Measurements from ENCODE around the gene AFG1L.

AFG1L gene

DNA sequence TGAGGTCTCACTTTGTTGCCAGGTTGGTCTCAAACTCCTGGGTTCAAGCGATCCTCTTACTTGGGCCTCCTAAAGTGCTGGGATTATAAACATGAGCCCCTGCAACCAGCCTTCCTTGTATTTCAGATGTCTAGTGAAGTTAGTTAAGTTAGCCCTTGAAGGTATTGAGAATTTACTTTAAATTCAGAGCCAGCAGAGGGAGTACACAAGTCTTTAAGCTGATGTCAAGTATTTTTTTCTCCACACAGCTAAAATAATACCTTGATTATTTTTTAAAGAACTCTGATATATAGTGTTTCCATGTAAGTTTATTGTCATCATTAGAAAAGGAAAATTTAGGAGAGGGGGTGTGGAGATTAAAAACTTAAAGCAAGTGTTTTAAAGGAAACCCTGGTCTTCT is 275.7 kb downstream of the AFG1L start:
- no peak for DNase-seq (ENCODE audit: low read depth)
- H3K4me3 ChIP-seq (ENCODE audit: control insufficient read depth, low read depth, low read length) = no peak overlapping the region
- no peak for TF ChIP-seq CTCF (IDR thresholded peaks at IDR 0.05; ENCODE audit: control insufficient read depth, insufficient read depth, low read depth, low read length, missing control alignments)

DNA sequence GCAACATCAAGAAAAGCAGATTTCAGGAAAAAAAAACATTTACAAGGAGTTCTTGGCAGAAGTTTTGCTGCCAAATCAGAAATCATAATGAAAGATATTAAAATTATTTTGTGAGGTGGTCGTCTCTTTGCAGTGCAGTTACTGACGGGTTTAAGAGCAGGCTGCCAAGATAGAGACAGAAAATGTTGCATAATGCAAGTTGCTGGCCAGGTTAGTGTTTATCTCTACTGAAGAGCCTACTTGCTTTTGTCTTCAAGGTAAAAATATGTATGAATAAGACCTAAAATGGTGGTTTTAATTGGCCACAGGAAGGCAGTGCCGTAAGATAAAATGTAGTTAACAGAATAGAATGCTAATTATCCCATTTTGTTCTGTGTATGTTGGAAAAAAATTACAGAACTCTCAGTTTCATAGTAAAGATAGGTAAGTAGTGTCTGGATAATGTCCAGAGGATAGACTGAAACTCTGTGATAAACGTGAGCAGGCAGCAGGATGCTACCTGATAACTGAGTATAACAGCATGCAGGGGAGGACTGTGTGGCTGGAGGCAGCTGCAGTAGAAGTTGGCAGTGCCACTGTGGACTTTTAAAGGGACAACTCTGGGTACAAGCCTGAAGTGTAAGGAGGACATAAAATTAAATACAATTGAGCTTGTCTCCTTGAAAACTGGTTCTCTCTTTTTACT is 279.7 kb downstream of the AFG1L start:
- no peak for TF ChIP-seq CTCF (IDR thresholded peaks at IDR 0.05; ENCODE audit: control insufficient read depth, insufficient read depth, low read depth, low read length, missing control alignments)
- no peak for DNase-seq (ENCODE audit: low read depth)
- H3K4me3 ChIP-seq (ENCODE audit: control insufficient read depth, low read depth, low read length) = no peak overlapping the region

Measured in AG09309 (cell line).